ENCODE measurements around the gene TREML2. TPM values are rescaled to one million over a fixed set of nuclear protein-coding genes. Genes with fewer than 3 reads are reported as not detected.

The TREML2 gene
- total and polyA plus RNA-seq, 9 of the 15 experiments (the other 6 are each of a cell fraction or from before 2014, with no cell fraction given) = 0.20 to 2.9 (median 1.4) TPM

GRCh38 chr6:41177287-41177686, 23.7 kb downstream of the TREML2 start:
- Histone ChIP-seq H3K9me1 (ENCODE audit: control insufficient read depth, insufficient read depth, low read length) (no peaks in the 10 kb centered on the region), H3K79me2 (ENCODE audit: control insufficient read depth, insufficient read depth, low read length) (no peaks in the 10 kb centered on the region), H3K36me3 (ENCODE audit: control insufficient read depth, insufficient read depth, low read length) (no peaks in the 10 kb centered on the region), H3K4me2 (ENCODE audit: insufficient read depth, low read length) (no peak overlapping the region), H3K9ac (ENCODE audit: insufficient read depth in 1 of 2, low read depth in 2 of 2, low read length in 2 of 2) (no peak overlapping the region), H3K4me1 (replicated peaks in 1 of 2; ENCODE audit: control insufficient read depth in 2 of 2, insufficient read depth in 2 of 2, low read length in 2 of 2) (peaks cover 0 to 4% of the 10 kb centered on the region in 2 experiments; a peak in 3 of 5 replicates), H2AFZ (ENCODE audit: low read depth, low read length) (no peak overlapping the region), H3K9me3 (replicated peaks; ENCODE audit: control insufficient read depth, insufficient read depth, low read depth, low read length) (no peaks in the 10 kb centered on the region), H3K27ac (ENCODE audit: extremely low read depth, low read depth, low read length) (no peak overlapping the region), H4K20me1 (replicated peaks; ENCODE audit: control insufficient read depth, insufficient read depth, low read length) (no peaks in the 10 kb centered on the region; the same call in 1 of the 2 replicates), H3K4me3 (no peak overlapping the region), H3K27me3 (ENCODE audit: control insufficient read depth in 2 of 2, insufficient read depth in 2 of 2, low read length in 2 of 2) (peaks cover 4 to 14% of the 10 kb centered on the region in 2 experiments; a peak in 3 of 5 replicates)
- in situ Hi-C loops (cut with MboI) (no loop called here), intact Hi-C loops (cut with micrococcal nuclease) (no loop called here)
- WGBS (ENCODE audit: insufficient coverage, low coverage, missing lambda C conversion rate) = 5% methylated on average over 3 of the region's 3 CpGs
- FAIRE-seq = no peak
- DNase-seq (ENCODE audit: extremely low read depth in 1 of 4, low spot score in 3 of 4) = no peak
- POLR2A ChIA-PET = interaction anchor here (0.6 to 1.3 kb wide), 4 partner anchors 11 to 18 kb away, joined by 3 to 5 read pairs (median 4); partner anchors contain the start of gene TREM2
- BruUV-seq (replicated peaks) = no TSS peak
- ATAC-seq = no peak; the same call in 2 of the 3 replicates
- CTCF ChIA-PET (ENCODE audit: low intra/inter-chr PET ratio) = no interaction called here
- TF ChIP-seq ZMIZ1 (IDR thresholded peaks at IDR 0.05; ENCODE audit: low read depth in 2 of 2, low read length in 2 of 2) (no peak), PKNOX1 (IDR thresholded peaks at IDR 0.05) (peak; percentile 77), CEBPZ (IDR thresholded peaks at IDR 0.05; ENCODE audit: borderline replicate concordance, low read depth, low read length) (no peak), ZNF121 (CRISPR knock-in tag; conservative IDR thresholded peaks at IDR 0.05) (no peak), FOXM1 (IDR thresholded peaks at IDR 0.05; ENCODE audit: low read depth) (no peak), FOXM1 (CRISPR knock-in tag; IDR thresholded peaks at IDR 0.05; ENCODE audit: low read depth) (no peak), FIP1L1 (IDR thresholded peaks at IDR 0.05; ENCODE audit: low read depth, low read length, poor library complexity, severe bottlenecking) (no peak), MLLT1 (IDR thresholded peaks at IDR 0.05) (no peak), ZNF785 (CRISPR knock-in tag; IDR thresholded peaks at IDR 0.05) (no peak), ZNF444 (CRISPR knock-in tag; IDR thresholded peaks at IDR 0.05) (no peak), ZNF384 (IDR thresholded peaks at IDR 0.05; ENCODE audit: low read depth, low read length) (no peak), USF2 (CRISPR knock-in tag; IDR thresholded peaks at IDR 0.05) (no peak), ZC3H8 (IDR thresholded peaks at IDR 0.05) (no peak)

Data from K562 (cell line).